Muscle of leg (tissue), 11 donors: Measurements from ENCODE around the gene PACSIN2. TPM values are rescaled to one million over a fixed set of nuclear protein-coding genes. Genes with fewer than 3 reads are reported as not detected.
"Not testable (repeated sequence)": the region's sequence is repeated elsewhere in the genome, so short reads cannot be mapped to it uniquely, and the experiment has no call there.

Source experiments
- DNase-seq: peaks from one replicate; pipeline ENCODE4 v3.0.0; 2013
- H3K27ac ChIP-seq: one replicate; pipeline ENCODE4 v1.5.1; 2013; ENCODE audit warnings: mild to moderate bottlenecking, low read length, control low read depth
- H3K27me3 ChIP-seq: one replicate; pipeline ENCODE4 v1.6.1; 2013; ENCODE audit warnings: low read length; ENCODE audit not compliant: control insufficient read depth, insufficient read depth
- H3K36me3 ChIP-seq: one replicate; pipeline ENCODE4 v1.6.1; 2013; ENCODE audit warnings: low read length; ENCODE audit not compliant: control insufficient read depth, insufficient read depth
- H3K4me1 ChIP-seq: one replicate; pipeline ENCODE4 v1.6.1; 2013; ENCODE audit warnings: low read length; ENCODE audit not compliant: control insufficient read depth, insufficient read depth
- H3K4me3 ChIP-seq: one replicate; pipeline ENCODE4 v1.5.1; 2013; ENCODE audit warnings: low read length, control low read depth
- H3K9me3 ChIP-seq: replicated peaks from 2 replicates; pipeline ENCODE4 v1.6.1; 2013; ENCODE audit warnings: low read depth, low read length; ENCODE audit not compliant: control insufficient read depth
- WGBS: methylation state at CpG from one replicate; pipeline ENCODE4 v1.1.5; 2013; ENCODE audit warnings: missing lambda C conversion rate; ENCODE audit not compliant: insufficient coverage; 5-methylcytosine and 5-hydroxymethylcytosine counted together
- polyA plus RNA-seq, 8 donors: library from polyadenylated mRNA; unstranded; fragments of 120-200 nt; gene quantifications; one replicate each; pipeline versions ENCODE4 v1.2.1 to v1.2.3, GENCODE V29; 2013; ENCODE audit warnings: inconsistent platforms in 1 of 8, low replicate concordance in 1 of 8; ENCODE audit not compliant: insufficient read length in 8 of 8, insufficient read depth in 1 of 8
- total RNA-seq: library from RNA; stranded (reverse); fragments of 120-200 nt; gene quantifications from one replicate; pipeline ENCODE4 v1.2.4, GENCODE V29; 2013

The PACSIN2 gene
- total and polyA plus RNA-seq, 9 donors = 23.1 to 38.6 (median 30.5) TPM

GRCh38 chr22:43038325-43038724, 23.4 kb upstream of the PACSIN2 start:
- H3K36me3 ChIP-seq = peaks cover 4% of the 10 kb centered on the region
- no peak for DNase-seq
- peaks cover 2% of the 10 kb centered on the region for H3K9me3 ChIP-seq
- H3K4me1 ChIP-seq = peaks cover 23% of the 10 kb centered on the region
- WGBS = 70% methylated on average over 11 of the region's 15 CpGs
- no peaks in the 10 kb centered on the region for H3K27me3 ChIP-seq
- no peak overlapping the region for H3K4me3 ChIP-seq
- H3K27ac ChIP-seq = no peak overlapping the region

- Histone ChIP-seq H3K36me3 (peaks cover 4% of the 10 kb centered on the region), H3K27ac (peak overlapping the region; percentile 47), H3K9me3 (peaks cover 2% of the 10 kb centered on the region)
Observed at GRCh38 chr22:43036282-43036829, 21.4 kb upstream of the PACSIN2 start.

GRCh38 chr22:43035250-43035649, 20.3 kb upstream of the PACSIN2 start:
- H3K36me3 ChIP-seq = no peaks in the 10 kb centered on the region
- H3K27ac ChIP-seq = no peak overlapping the region
- no peaks in the 10 kb centered on the region for H3K27me3 ChIP-seq
- peaks cover 2% of the 10 kb centered on the region for H3K9me3 ChIP-seq
- H3K4me3 ChIP-seq = no peak overlapping the region
- WGBS = 77% methylated on average over 9 of the region's 9 CpGs
- peaks cover 12% of the 10 kb centered on the region for H3K4me1 ChIP-seq
- DNase-seq = no peak

More at GRCh38 chr22:43036282-43036829, 21.4 kb upstream of the PACSIN2 start:
- peak; percentile 84 for DNase-seq
- Histone ChIP-seq H3K27me3 (no peaks in the 10 kb centered on the region), H3K4me1 (peaks cover 12% of the 10 kb centered on the region), H3K4me3 (no peak overlapping the region)
- WGBS = 17% methylated on average over 9 of the region's 19 CpGs

- WGBS = 40% methylated on average over 1 of the region's 3 CpGs
- Histone ChIP-seq H3K9me3 (peaks cover 2% of the 10 kb centered on the region), H3K36me3 (no peaks in the 10 kb centered on the region), H3K4me1 (peaks cover 12% of the 10 kb centered on the region), H3K27ac (no peak overlapping the region), H3K27me3 (no peaks in the 10 kb centered on the region), H3K4me3 (no peak overlapping the region)
- no peak for DNase-seq
Observed at GRCh38 chr22:43031617-43032016, 16.7 kb upstream of the PACSIN2 start.

GRCh38 chr22:43018615-43019014, 3.7 kb upstream of the PACSIN2 start:
- WGBS = 83% methylated on average over 2 of the region's 6 CpGs
- Histone ChIP-seq H3K27me3 (no peaks in the 10 kb centered on the region), H3K4me1 (peaks cover 11% of the 10 kb centered on the region), H3K4me3 (no peak overlapping the region), H3K9me3 (no peaks in the 10 kb centered on the region), H3K36me3 (no peaks in the 10 kb centered on the region), H3K27ac (no peak overlapping the region)
- DNase-seq = no peak

- H3K4me1 ChIP-seq = peaks cover 15% of the 10 kb centered on the region
- H3K27ac ChIP-seq = no peak overlapping the region
- H3K4me3 ChIP-seq = no peak overlapping the region
- H3K36me3 ChIP-seq = no peaks in the 10 kb centered on the region
- 71% methylated on average over 9 of the region's 10 CpGs for WGBS
- no peaks in the 10 kb centered on the region for H3K27me3 ChIP-seq
- no peaks in the 10 kb centered on the region for H3K9me3 ChIP-seq
- DNase-seq = no peak
Observed at GRCh38 chr22:43017525-43018460, 2.8 kb upstream of the PACSIN2 start.

GRCh38 chr22:43016150-43016549, 1.2 kb upstream of the PACSIN2 start:
- not testable (repeated sequence) for H3K36me3 ChIP-seq, H3K4me3 ChIP-seq, H3K9me3 ChIP-seq, H3K27me3 ChIP-seq, DNase-seq, H3K27ac ChIP-seq
- WGBS = 95% methylated on average over 5 of the region's 5 CpGs
- peaks cover 15% of the 10 kb centered on the region for H3K4me1 ChIP-seq

- Histone ChIP-seq H3K4me1 (peaks cover 15% of the 10 kb centered on the region), H3K27me3 (no peaks in the 10 kb centered on the region), H3K4me3 (peak overlapping the region; percentile 66), H3K27ac (no peak overlapping the region), H3K9me3 (no peaks in the 10 kb centered on the region), H3K36me3 (no peaks in the 10 kb centered on the region)
- DNase-seq = no peak
- WGBS = 28% methylated on average over 4 of the region's 5 CpGs
Observed at GRCh38 chr22:43015677-43016042, 711 bp upstream of the PACSIN2 start.

GRCh38 chr22:43014316-43014868, 557 bp downstream of the PACSIN2 start:
- peak overlapping the region; percentile 55 for H3K4me3 ChIP-seq
- H3K27ac ChIP-seq = peak overlapping the region; percentile 16
- no peaks in the 10 kb centered on the region for H3K27me3 ChIP-seq
- peaks cover 15% of the 10 kb centered on the region for H3K4me1 ChIP-seq
- H3K36me3 ChIP-seq = no peaks in the 10 kb centered on the region
- H3K9me3 ChIP-seq = no peaks in the 10 kb centered on the region
- peak; percentile 68 for DNase-seq
- under 1% methylated on average over 34 of the region's 39 CpGs for WGBS
